Neural cell (in vitro differentiated cells): ENCODE measurements around the gene SPON2. TPM values are rescaled to one million over a fixed set of nuclear protein-coding genes. Genes with fewer than 3 reads are reported as not detected.

Experiments
- H2AFZ ChIP-seq: fragments of 200-600, 300-800 bp; sonication (generic), shearing (Covaris generic); 2 replicates; pipeline ENCODE4 v1.6.0; 2014; ENCODE audit warnings: low read depth, mild to moderate bottlenecking, antibody characterized with exemption, low read length, moderate library complexity
- H3F3A ChIP-seq: fragments of 200-600 bp; shearing (Covaris generic); 2 replicates; pipeline ENCODE4 v1.6.1; 2016; ENCODE audit warnings: mild to moderate bottlenecking, moderate library complexity, mixed read lengths, antibody characterized with exemption, low read length; ENCODE audit not compliant: insufficient read depth, poor library complexity, severe bottlenecking
- H3K27ac ChIP-seq: fragments of 200-600, 300-800 bp; sonication (generic), shearing (Covaris generic); 2 replicates; pipeline ENCODE4 v1.5.1; 2014; ENCODE audit warnings: mild to moderate bottlenecking, low read length, moderate library complexity
- H3K27me3 ChIP-seq: fragments of 300-800, 200-600 bp; sonication (generic), shearing (Covaris generic); 2 replicates; pipeline ENCODE4 v1.6.0; 2014; ENCODE audit warnings: mild to moderate bottlenecking, low read depth, low read length, moderate library complexity; ENCODE audit not compliant: insufficient read depth
- H3K36me3 ChIP-seq: fragments of 300-800, 200-600 bp; sonication (generic), shearing (Covaris generic); 2 replicates; pipeline ENCODE4 v1.5.1; 2014; ENCODE audit warnings: mild to moderate bottlenecking, antibody characterized with exemption, low read length, moderate library complexity; ENCODE audit not compliant: insufficient read depth
- H3K4me2 ChIP-seq: fragments of 300-800, 200-600 bp; sonication (generic), shearing (Covaris generic); 2 replicates; pipeline ENCODE4 v1.6.0; 2014; ENCODE audit warnings: mild to moderate bottlenecking, low read length
- H3K4me3 ChIP-seq: fragments of 300-800, 200-600 bp; sonication (generic), shearing (Covaris generic); 2 replicates; pipeline ENCODE4 v1.5.1; 2014; ENCODE audit warnings: mild to moderate bottlenecking, low read length, moderate library complexity
- H3K79me2 ChIP-seq: fragments of 200-600 bp; shearing (Covaris generic); replicated peaks from 2 replicates; pipeline ENCODE4 v1.6.0; 2014; ENCODE audit warnings: mild to moderate bottlenecking, low read length, moderate library complexity; ENCODE audit not compliant: insufficient read depth
- H3K9ac ChIP-seq: fragments of 300-800, 200-600 bp; sonication (generic), shearing (Covaris generic); 2 replicates; pipeline ENCODE4 v1.6.1; 2016; ENCODE audit warnings: mild to moderate bottlenecking, low read length, mixed read lengths
- H3K9me2 ChIP-seq: fragments of 200-600 bp; shearing (Covaris generic); 2 replicates; pipeline ENCODE4 v1.6.1; 2016; ENCODE audit warnings: mild to moderate bottlenecking, low read length, mixed read lengths; ENCODE audit not compliant: insufficient read depth
- H3K9me3 ChIP-seq: fragments of 200-600, 300-800 bp; sonication (generic), shearing (Covaris generic); 2 replicates; pipeline ENCODE4 v1.6.1; 2016; ENCODE audit warnings: mild to moderate bottlenecking, mixed run types, low read length, moderate library complexity, mixed read lengths
- H4K20me1 ChIP-seq: fragments of 200-600 bp; shearing (Covaris generic); 2 replicates; pipeline ENCODE4 v1.6.1; 2016; ENCODE audit warnings: mild to moderate bottlenecking, mixed run types; ENCODE audit not compliant: insufficient read depth
- EP300 ChIP-seq: fragments of 450-650 bp; conservative IDR thresholded peaks from 2 replicates; pipeline ENCODE4 v1.6.1; 2014; ENCODE audit warnings: antibody characterized with exemption, mild to moderate bottlenecking, moderate library complexity; ENCODE audit not compliant: poor library complexity, severe bottlenecking
- EZH2 ChIP-seq: fragments of 200-600, 300-800 bp; shearing (Covaris generic), sonication (generic); IDR thresholded peaks from 2 replicates; pipeline ENCODE4 v1.6.1; 2014; ENCODE audit warnings: antibody characterized with exemption, low read length, borderline replicate concordance, mild to moderate bottlenecking; ENCODE audit not compliant: insufficient read depth, poor library complexity, severe bottlenecking
- MXI1 ChIP-seq: fragments of 450-650 bp; conservative IDR thresholded peaks from 2 replicates; pipeline ENCODE4 v1.6.1; 2014; ENCODE audit warnings: antibody characterized with exemption, mild to moderate bottlenecking; ENCODE audit not compliant: poor library complexity, severe bottlenecking
- POLR2AphosphoS5 ChIP-seq: IDR thresholded peaks from 2 replicates; pipeline ENCODE4 v1.6.1; 2012
- RAD21 ChIP-seq: fragments of 450-650 bp; conservative IDR thresholded peaks from 2 replicates; pipeline ENCODE4 v1.6.1; 2014; ENCODE audit warnings: antibody characterized with exemption, mild to moderate bottlenecking, moderate library complexity
- SMC3 ChIP-seq: fragments of 450-650 bp; conservative IDR thresholded peaks from 2 replicates; pipeline ENCODE4 v1.6.1; 2014; ENCODE audit warnings: antibody characterized with exemption, mild to moderate bottlenecking, moderate library complexity; ENCODE audit not compliant: poor library complexity
- TAF1 ChIP-seq: IDR thresholded peaks from 2 replicates; pipeline ENCODE4 v1.6.1; 2012; ENCODE audit warnings: low read depth
- polyA plus RNA-seq: library from polyadenylated mRNA; depleted of rRNA; stranded (reverse); fragments of >200 nt; gene quantifications from 2 replicates; pipeline ENCODE4 v1.2.3, GENCODE V29; 2014
- TF ChIP-seq, protein P1 (sequence below): IDR thresholded peaks from 2 replicates; pipeline ENCODE4 v1.6.1; 2012; ENCODE audit warnings: borderline replicate concordance
- TF ChIP-seq, protein P2 (sequence below): fragments of 450-650 bp; IDR thresholded peaks from 2 replicates; pipeline ENCODE4 v1.5.1; 2014; ENCODE audit warnings: antibody characterized with exemption, mild to moderate bottlenecking, moderate library complexity; ENCODE audit not compliant: poor library complexity, severe bottlenecking

SPON2 gene
- polyA plus RNA-seq, 1 donor from 2014 or later, result 0.57 TPM

DNA sequence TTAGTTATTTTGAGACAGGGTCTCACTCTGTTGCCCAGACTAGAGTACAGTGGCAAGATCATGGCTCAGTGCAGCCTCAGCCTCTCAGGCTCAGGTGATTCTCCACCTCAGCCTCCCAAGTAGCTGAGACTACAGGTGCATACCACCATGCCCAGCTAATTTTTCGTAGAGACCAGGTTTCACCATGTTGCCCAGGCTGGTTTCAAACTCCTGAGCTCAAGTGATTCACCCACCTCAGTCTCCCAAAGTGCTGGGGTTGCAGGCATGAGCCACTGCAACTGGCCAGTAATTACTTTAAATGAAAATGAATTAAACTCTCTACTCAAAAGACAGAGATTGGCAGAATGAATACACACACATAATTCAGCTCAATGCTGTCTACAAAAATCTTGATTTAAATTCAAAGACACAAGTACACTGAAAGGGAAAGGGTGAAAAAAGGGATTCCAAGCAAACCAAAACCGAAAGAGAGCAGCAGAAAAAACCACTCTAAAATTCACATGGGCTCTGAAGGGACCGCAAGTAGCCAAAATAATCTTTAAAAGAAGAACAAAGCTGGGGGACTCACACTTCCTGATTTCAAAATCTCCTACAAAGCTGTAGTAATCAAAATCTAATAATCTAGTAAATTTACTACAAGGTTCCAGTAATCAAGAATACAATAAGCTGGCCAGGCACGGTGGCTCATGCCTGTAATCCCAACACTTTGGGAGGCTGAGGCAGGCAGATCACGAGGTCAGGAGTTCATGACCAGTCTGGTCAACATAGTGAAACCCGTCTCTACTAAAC, 11.8 kb upstream of the SPON2 start:
- no peak overlapping the region for H3K4me2 ChIP-seq

DNA sequence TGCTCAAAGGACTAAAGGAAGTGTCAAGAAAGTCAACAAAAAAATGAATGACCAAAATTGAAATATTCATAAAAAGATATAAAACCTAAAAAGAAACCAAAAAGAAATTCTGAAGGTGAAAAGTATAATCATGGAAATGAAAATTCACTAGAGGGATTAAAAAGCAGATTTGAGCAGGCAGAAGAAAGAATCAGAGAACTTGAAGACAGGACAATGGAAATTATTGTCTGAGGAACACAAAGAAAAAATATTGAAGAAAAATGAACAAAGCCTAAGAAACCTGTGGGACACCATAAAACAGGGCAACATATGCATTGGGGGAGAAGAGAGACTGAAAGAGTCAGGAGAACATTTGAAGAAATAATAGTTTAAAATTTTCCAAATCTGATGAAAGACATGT, 9.9 kb upstream of the SPON2 start:
- Histone ChIP-seq H3K27me3 (no peaks in the 10 kb centered on the region), H3K9me2 (no peaks in the 10 kb centered on the region), H3F3A (no peaks in the 10 kb centered on the region), H3K9me3 (peaks cover 10% of the 10 kb centered on the region), H3K79me2 (no peaks in the 10 kb centered on the region), H3K27ac (no peak overlapping the region), H2AFZ (no peak overlapping the region), H3K4me3 (no peak overlapping the region), H3K4me2 (no peak overlapping the region), H3K36me3 (no peaks in the 10 kb centered on the region), H3K9ac (no peak overlapping the region), H4K20me1 (no peaks in the 10 kb centered on the region)
- TF ChIP-seq, protein P1, sequence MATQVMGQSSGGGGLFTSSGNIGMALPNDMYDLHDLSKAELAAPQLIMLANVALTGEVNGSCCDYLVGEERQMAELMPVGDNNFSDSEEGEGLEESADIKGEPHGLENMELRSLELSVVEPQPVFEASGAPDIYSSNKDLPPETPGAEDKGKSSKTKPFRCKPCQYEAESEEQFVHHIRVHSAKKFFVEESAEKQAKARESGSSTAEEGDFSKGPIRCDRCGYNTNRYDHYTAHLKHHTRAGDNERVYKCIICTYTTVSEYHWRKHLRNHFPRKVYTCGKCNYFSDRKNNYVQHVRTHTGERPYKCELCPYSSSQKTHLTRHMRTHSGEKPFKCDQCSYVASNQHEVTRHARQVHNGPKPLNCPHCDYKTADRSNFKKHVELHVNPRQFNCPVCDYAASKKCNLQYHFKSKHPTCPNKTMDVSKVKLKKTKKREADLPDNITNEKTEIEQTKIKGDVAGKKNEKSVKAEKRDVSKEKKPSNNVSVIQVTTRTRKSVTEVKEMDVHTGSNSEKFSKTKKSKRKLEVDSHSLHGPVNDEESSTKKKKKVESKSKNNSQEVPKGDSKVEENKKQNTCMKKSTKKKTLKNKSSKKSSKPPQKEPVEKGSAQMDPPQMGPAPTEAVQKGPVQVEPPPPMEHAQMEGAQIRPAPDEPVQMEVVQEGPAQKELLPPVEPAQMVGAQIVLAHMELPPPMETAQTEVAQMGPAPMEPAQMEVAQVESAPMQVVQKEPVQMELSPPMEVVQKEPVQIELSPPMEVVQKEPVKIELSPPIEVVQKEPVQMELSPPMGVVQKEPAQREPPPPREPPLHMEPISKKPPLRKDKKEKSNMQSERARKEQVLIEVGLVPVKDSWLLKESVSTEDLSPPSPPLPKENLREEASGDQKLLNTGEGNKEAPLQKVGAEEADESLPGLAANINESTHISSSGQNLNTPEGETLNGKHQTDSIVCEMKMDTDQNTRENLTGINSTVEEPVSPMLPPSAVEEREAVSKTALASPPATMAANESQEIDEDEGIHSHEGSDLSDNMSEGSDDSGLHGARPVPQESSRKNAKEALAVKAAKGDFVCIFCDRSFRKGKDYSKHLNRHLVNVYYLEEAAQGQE, result no peak
- TF ChIP-seq RAD21, result no peak
- TF ChIP-seq SMC3, result no peak
- TF ChIP-seq TAF1, result no peak
- no peak for TF ChIP-seq EP300

More for the DNA sequence above, 11.8 kb upstream of the SPON2 start:
- Histone ChIP-seq H3K27me3 (no peaks in the 10 kb centered on the region), H3K9me2 (no peaks in the 10 kb centered on the region), H3F3A (no peaks in the 10 kb centered on the region), H3K27ac (no peak overlapping the region), H3K4me3 (no peak overlapping the region), H4K20me1 (no peaks in the 10 kb centered on the region), H2AFZ (no peak overlapping the region), H3K79me2 (no peaks in the 10 kb centered on the region), H3K9me3 (peaks cover 10% of the 10 kb centered on the region), H3K9ac (no peak overlapping the region), H3K36me3 (no peaks in the 10 kb centered on the region)
- TF ChIP-seq EP300 (no peak), EZH2 (no peak), MXI1 (no peak), SMC3 (no peak), TAF1 (no peak), POLR2AphosphoS5 (no peak), RAD21 (no peak)
- TF ChIP-seq, protein P1, result no peak
- TF ChIP-seq, protein P2, sequence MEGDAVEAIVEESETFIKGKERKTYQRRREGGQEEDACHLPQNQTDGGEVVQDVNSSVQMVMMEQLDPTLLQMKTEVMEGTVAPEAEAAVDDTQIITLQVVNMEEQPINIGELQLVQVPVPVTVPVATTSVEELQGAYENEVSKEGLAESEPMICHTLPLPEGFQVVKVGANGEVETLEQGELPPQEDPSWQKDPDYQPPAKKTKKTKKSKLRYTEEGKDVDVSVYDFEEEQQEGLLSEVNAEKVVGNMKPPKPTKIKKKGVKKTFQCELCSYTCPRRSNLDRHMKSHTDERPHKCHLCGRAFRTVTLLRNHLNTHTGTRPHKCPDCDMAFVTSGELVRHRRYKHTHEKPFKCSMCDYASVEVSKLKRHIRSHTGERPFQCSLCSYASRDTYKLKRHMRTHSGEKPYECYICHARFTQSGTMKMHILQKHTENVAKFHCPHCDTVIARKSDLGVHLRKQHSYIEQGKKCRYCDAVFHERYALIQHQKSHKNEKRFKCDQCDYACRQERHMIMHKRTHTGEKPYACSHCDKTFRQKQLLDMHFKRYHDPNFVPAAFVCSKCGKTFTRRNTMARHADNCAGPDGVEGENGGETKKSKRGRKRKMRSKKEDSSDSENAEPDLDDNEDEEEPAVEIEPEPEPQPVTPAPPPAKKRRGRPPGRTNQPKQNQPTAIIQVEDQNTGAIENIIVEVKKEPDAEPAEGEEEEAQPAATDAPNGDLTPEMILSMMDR, result no peak
